Fibroblast of villous mesenchyme (primary cell): Measurements from ENCODE around the gene MTMR3. TPM values are rescaled to one million over a fixed set of nuclear protein-coding genes. Genes with fewer than 3 reads are reported as not detected.

Experiments used
- DNase-seq: peaks from one replicate; pipeline ENCODE4 v3.0.0-alpha.2; 2010; ENCODE audit warnings: low read depth
- H3K4me3 ChIP-seq: 2 replicates; pipeline ENCODE4 v1.5.1; 2011; ENCODE audit warnings: low read depth, mild to moderate bottlenecking, low read length
- CTCF ChIP-seq: IDR thresholded peaks from 2 replicates; pipeline ENCODE4 v1.5.1; 2012; ENCODE audit warnings: low read depth, mild to moderate bottlenecking, low read length; ENCODE audit not compliant: insufficient read depth
- total RNA-seq: library from RNA; depleted of rRNA; stranded (reverse); fragments of >200 nt; gene quantifications from 2 replicates; pipeline ENCODE4 v1.2.3, GENCODE V29; 2012

Gene MTMR3
- total RNA-seq, 1 donor, result 51.4 TPM

- no peak for TF ChIP-seq CTCF
- no peak overlapping the region for H3K4me3 ChIP-seq
- no peak for DNase-seq
Measured at GRCh38 chr22:29926057-29926456, 43.1 kb downstream of the MTMR3 start.

- no peak overlapping the region for H3K4me3 ChIP-seq
- no peak for TF ChIP-seq CTCF
Measured at GRCh38 chr22:29932136-29932535, 49.2 kb downstream of the MTMR3 start.

GRCh38 chr22:29933619-29934018 lies 50.6 kb downstream of the MTMR3 start:
- no peak for DNase-seq
- no peak overlapping the region for H3K4me3 ChIP-seq
- no peak for TF ChIP-seq CTCF

More at GRCh38 chr22:29932136-29932535, 49.2 kb downstream of the MTMR3 start:
- DNase-seq, result no peak

- TF ChIP-seq CTCF, result no peak
- no peak for DNase-seq
- H3K4me3 ChIP-seq, result no peak overlapping the region
Measured at GRCh38 chr22:29934596-29934995, 51.6 kb downstream of the MTMR3 start.

- TF ChIP-seq CTCF, result no peak
- DNase-seq, result no peak
- H3K4me3 ChIP-seq, result no peak overlapping the region
Measured at GRCh38 chr22:29936186-29936585, 53.2 kb downstream of the MTMR3 start.

- no peak for DNase-seq
- no peak overlapping the region for H3K4me3 ChIP-seq
- TF ChIP-seq CTCF, result no peak
Measured at GRCh38 chr22:29937940-29938693, 55.1 kb downstream of the MTMR3 start.

GRCh38 chr22:29940526-29940925 lies 57.6 kb downstream of the MTMR3 start:
- H3K4me3 ChIP-seq, result no peak overlapping the region
- DNase-seq, result no peak
- no peak for TF ChIP-seq CTCF
